ENCODE measurements around the gene AKR1C3.
"Not testable (repeated sequence)": the region's sequence is repeated elsewhere in the genome, so short reads cannot be mapped to it uniquely, and the experiment has no call there.

The AKR1C3 gene

GRCh38 chr10:5089865-5090264 is 4.3 kb upstream of the AKR1C3 start:
- no peak for DNase-seq

GRCh38 chr10:5090551-5090950 is 3.7 kb upstream of the AKR1C3 start:
- DNase-seq = no peak

GRCh38 chr10:5091196-5091595 is 3.0 kb upstream of the AKR1C3 start:
- no peak for DNase-seq

GRCh38 chr10:5092375-5092774 is 1.8 kb upstream of the AKR1C3 start:
- no peak for DNase-seq

- DNase-seq = no peak
Observed at GRCh38 chr10:5092848-5093790, 1.1 kb upstream of the AKR1C3 start.

- DNase-seq = no peak
Observed at GRCh38 chr10:5095687-5096086, 1.5 kb downstream of the AKR1C3 start.

- no peak for DNase-seq
Observed at GRCh38 chr10:5096108-5096507, 1.9 kb downstream of the AKR1C3 start.

- not testable (repeated sequence) for DNase-seq
Observed at GRCh38 chr10:5102479-5102878, 8.3 kb downstream of the AKR1C3 start.

GRCh38 chr10:5103481-5103880 is 9.3 kb downstream of the AKR1C3 start:
- no peak for DNase-seq

- no peak for DNase-seq
Observed at GRCh38 chr10:5105626-5106025, 11.4 kb downstream of the AKR1C3 start.

GRCh38 chr10:5106553-5106952 is 12.3 kb downstream of the AKR1C3 start:
- no peak for DNase-seq

GRCh38 chr10:5107860-5108526 is 13.8 kb downstream of the AKR1C3 start:
- no peak for DNase-seq

GRCh38 chr10:5108658-5109416 is 14.6 kb downstream of the AKR1C3 start:
- DNase-seq = no peak

GRCh38 chr10:5109861-5110260 is 15.6 kb downstream of the AKR1C3 start:
- DNase-seq = not testable (repeated sequence)

- DNase-seq = no peak
Observed at GRCh38 chr10:5116621-5117020, 22.4 kb downstream of the AKR1C3 start.

GRCh38 chr10:5117026-5117425 is 22.8 kb downstream of the AKR1C3 start:
- no peak for DNase-seq

GRCh38 chr10:5119997-5120396 is 25.8 kb downstream of the AKR1C3 start:
- not testable (repeated sequence) for DNase-seq

- no peak for DNase-seq
Observed at GRCh38 chr10:5123886-5124285, 29.7 kb downstream of the AKR1C3 start.

- DNase-seq = no peak
Observed at GRCh38 chr10:5125315-5126044, 31.3 kb downstream of the AKR1C3 start.

GRCh38 chr10:5135581-5135980 is 41.4 kb downstream of the AKR1C3 start:
- no peak for DNase-seq

GRCh38 chr10:5136468-5137087 is 42.4 kb downstream of the AKR1C3 start:
- DNase-seq = no peak

GRCh38 chr10:5137699-5138098 is 43.5 kb downstream of the AKR1C3 start:
- DNase-seq = not testable (repeated sequence)
